Measurements from ENCODE around the gene HES5.

HES5 gene

GRCh38 chr1:2496087-2496622, 33.9 kb downstream of the HES5 start:
- WGBS = 92% methylated on average over 25 of the region's 28 CpGs
- H2BK120ac ChIP-seq (ENCODE audit: low read depth, low read length) = no peak overlapping the region
- H2AFZ ChIP-seq (ENCODE audit: low read depth, low read length) = no peak overlapping the region
- H2BK15ac ChIP-seq (ENCODE audit: low read depth, poor library complexity, severe bottlenecking) = no peak overlapping the region
- no peak overlapping the region for H3K18ac ChIP-seq (ENCODE audit: low read depth in 1 of 2, low read length in 2 of 2)
- no peak overlapping the region for H3K9ac ChIP-seq (ENCODE audit: low read length)
- DNase-seq = no peak
- peaks cover 37% of the 10 kb centered on the region for H3K4me1 ChIP-seq (ENCODE audit: control insufficient read depth, insufficient read depth, low read depth, low read length)
- no peak overlapping the region for H4K8ac ChIP-seq (ENCODE audit: low read length)
- H3K23ac ChIP-seq (ENCODE audit: low read length in 2 of 2) = no peak overlapping the region
- no peaks in the 10 kb centered on the region for H3K79me1 ChIP-seq (replicated peaks; ENCODE audit: low read length, poor library complexity, severe bottlenecking)
- no peak overlapping the region for H3K27ac ChIP-seq (ENCODE audit: low read length, poor library complexity, severe bottlenecking)
- H3K9me3 ChIP-seq (ENCODE audit: control insufficient read depth, low read length) = no peaks in the 10 kb centered on the region
- H3K27me3 ChIP-seq (ENCODE audit: control insufficient read depth in 1 of 2, insufficient read depth in 1 of 2, low read length in 2 of 2) = peaks cover 0 to 66% of the 10 kb centered on the region in 2 experiments
- no peak overlapping the region for H2BK12ac ChIP-seq (ENCODE audit: low read length in 2 of 2)
- no peak overlapping the region for H3K4ac ChIP-seq (ENCODE audit: low read depth in 1 of 2, low read length in 2 of 2)
- no peak overlapping the region for H2AK5ac ChIP-seq (ENCODE audit: low read length, severe bottlenecking)
- H3K4me2 ChIP-seq (ENCODE audit: low read length, poor library complexity, severe bottlenecking) = no peak overlapping the region
- no peak overlapping the region for H3K14ac ChIP-seq (ENCODE audit: low read length in 2 of 2)
- peaks cover 0 to 72% of the 10 kb centered on the region in 2 experiments for H3K36me3 ChIP-seq (ENCODE audit: control insufficient read depth in 1 of 2, insufficient read depth in 2 of 2, low read depth in 1 of 2, low read length in 2 of 2)
- no peak overlapping the region for H2BK5ac ChIP-seq (ENCODE audit: low read depth, low read length, poor library complexity, severe bottlenecking)
- no peak overlapping the region for H3K4me3 ChIP-seq (ENCODE audit: insufficient read depth in 1 of 2, low read depth in 1 of 2, low read length in 2 of 2)
- H4K91ac ChIP-seq (ENCODE audit: low read length) = no peak overlapping the region

DNA sequence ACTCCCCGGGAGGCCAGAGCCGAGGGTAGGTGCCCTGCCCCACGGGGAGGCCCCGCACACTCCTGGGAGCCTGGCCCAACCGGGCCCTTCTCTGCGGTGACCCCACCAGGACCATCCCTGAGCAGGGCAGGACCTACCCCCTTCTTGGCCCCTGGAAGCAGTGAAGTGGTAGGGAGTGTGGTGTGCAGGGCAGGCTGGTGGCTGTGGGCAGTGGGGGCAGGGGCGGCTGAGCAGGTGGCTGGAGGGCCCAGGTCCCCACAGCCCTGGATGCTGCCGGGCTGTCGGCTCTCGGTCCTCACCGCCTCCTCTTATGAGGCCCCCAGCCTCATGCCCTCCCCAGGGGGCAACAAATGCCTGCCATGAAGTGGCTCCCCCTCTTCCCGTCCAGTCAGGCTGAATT, 34.5 kb downstream of the HES5 start:
- Histone ChIP-seq H2BK15ac (ENCODE audit: low read depth, poor library complexity, severe bottlenecking) (no peak overlapping the region), H3K9ac (ENCODE audit: low read length) (no peak overlapping the region), H3K9me3 (ENCODE audit: control insufficient read depth, low read length) (no peaks in the 10 kb centered on the region), H3K27me3 (ENCODE audit: control insufficient read depth in 1 of 2, insufficient read depth in 1 of 2, low read length in 2 of 2) (peaks cover 0 to 68% of the 10 kb centered on the region in 2 experiments), H3K23ac (ENCODE audit: low read length in 2 of 2) (no peak overlapping the region), H4K8ac (ENCODE audit: low read length) (no peak overlapping the region), H2AK5ac (ENCODE audit: low read length, severe bottlenecking) (no peak overlapping the region), H4K91ac (ENCODE audit: low read length) (no peak overlapping the region), H3K14ac (ENCODE audit: low read length in 2 of 2) (no peak overlapping the region), H3K36me3 (ENCODE audit: control insufficient read depth in 1 of 2, insufficient read depth in 2 of 2, low read depth in 1 of 2, low read length in 2 of 2) (peaks cover 0 to 76% of the 10 kb centered on the region in 2 experiments), H3K18ac (ENCODE audit: low read depth in 1 of 2, low read length in 2 of 2) (no peak overlapping the region), H3K4ac (ENCODE audit: low read depth in 1 of 2, low read length in 2 of 2) (no peak overlapping the region), H3K4me3 (ENCODE audit: insufficient read depth in 1 of 2, low read depth in 1 of 2, low read length in 2 of 2) (no peak overlapping the region), H2AFZ (ENCODE audit: low read depth, low read length) (no peak overlapping the region), H2BK12ac (ENCODE audit: low read length in 2 of 2) (no peak overlapping the region), H3K27ac (ENCODE audit: low read length, poor library complexity, severe bottlenecking) (no peak overlapping the region), H3K4me1 (ENCODE audit: control insufficient read depth, insufficient read depth, low read depth, low read length) (peaks cover 36% of the 10 kb centered on the region), H3K4me2 (ENCODE audit: low read length, poor library complexity, severe bottlenecking) (no peak overlapping the region), H2BK5ac (ENCODE audit: low read depth, low read length, poor library complexity, severe bottlenecking) (no peak overlapping the region), H3K79me1 (replicated peaks; ENCODE audit: low read length, poor library complexity, severe bottlenecking) (no peaks in the 10 kb centered on the region), H2BK120ac (ENCODE audit: low read depth, low read length) (no peak overlapping the region)
- 91% methylated on average over 5 of the region's 12 CpGs for WGBS
- DNase-seq = no peak

GRCh38 chr1:2495026-2495425, 35.0 kb downstream of the HES5 start:
- H2AK5ac ChIP-seq (ENCODE audit: low read length, severe bottlenecking) = no peak overlapping the region
- no peak overlapping the region for H3K9ac ChIP-seq (ENCODE audit: low read length)
- H3K79me1 ChIP-seq (replicated peaks; ENCODE audit: low read length, poor library complexity, severe bottlenecking) = no peaks in the 10 kb centered on the region
- H3K27me3 ChIP-seq (ENCODE audit: control insufficient read depth in 1 of 2, insufficient read depth in 1 of 2, low read length in 2 of 2) = peaks cover 0 to 65% of the 10 kb centered on the region in 2 experiments
- no peak overlapping the region for H2BK12ac ChIP-seq (ENCODE audit: low read length in 2 of 2)
- DNase-seq = no peak
- peaks cover 0 to 76% of the 10 kb centered on the region in 2 experiments for H3K36me3 ChIP-seq (ENCODE audit: control insufficient read depth in 1 of 2, insufficient read depth in 2 of 2, low read depth in 1 of 2, low read length in 2 of 2)
- no peak overlapping the region for H3K4ac ChIP-seq (ENCODE audit: low read depth in 1 of 2, low read length in 2 of 2)
- H2BK15ac ChIP-seq (ENCODE audit: low read depth, poor library complexity, severe bottlenecking) = no peak overlapping the region
- no peak overlapping the region for H2BK5ac ChIP-seq (ENCODE audit: low read depth, low read length, poor library complexity, severe bottlenecking)
- H3K4me2 ChIP-seq (ENCODE audit: low read length, poor library complexity, severe bottlenecking) = no peak overlapping the region
- H3K4me1 ChIP-seq (ENCODE audit: control insufficient read depth, insufficient read depth, low read depth, low read length) = peaks cover 32% of the 10 kb centered on the region
- H2AFZ ChIP-seq (ENCODE audit: low read depth, low read length) = no peak overlapping the region
- H4K91ac ChIP-seq (ENCODE audit: low read length) = no peak overlapping the region
- no peak overlapping the region for H3K4me3 ChIP-seq (ENCODE audit: insufficient read depth in 1 of 2, low read depth in 1 of 2, low read length in 2 of 2)
- no peaks in the 10 kb centered on the region for H3K9me3 ChIP-seq (ENCODE audit: control insufficient read depth, low read length)
- no peak overlapping the region for H2BK120ac ChIP-seq (ENCODE audit: low read depth, low read length)
- H4K8ac ChIP-seq (ENCODE audit: low read length) = no peak overlapping the region
- 93% methylated on average over 10 of the region's 12 CpGs for WGBS
- no peak overlapping the region for H3K14ac ChIP-seq (ENCODE audit: low read length in 2 of 2)
- no peak overlapping the region for H3K18ac ChIP-seq (ENCODE audit: low read depth in 1 of 2, low read length in 2 of 2)
- H3K23ac ChIP-seq (ENCODE audit: low read length in 2 of 2) = no peak overlapping the region
- H3K27ac ChIP-seq (ENCODE audit: low read length, poor library complexity, severe bottlenecking) = no peak overlapping the region

DNA sequence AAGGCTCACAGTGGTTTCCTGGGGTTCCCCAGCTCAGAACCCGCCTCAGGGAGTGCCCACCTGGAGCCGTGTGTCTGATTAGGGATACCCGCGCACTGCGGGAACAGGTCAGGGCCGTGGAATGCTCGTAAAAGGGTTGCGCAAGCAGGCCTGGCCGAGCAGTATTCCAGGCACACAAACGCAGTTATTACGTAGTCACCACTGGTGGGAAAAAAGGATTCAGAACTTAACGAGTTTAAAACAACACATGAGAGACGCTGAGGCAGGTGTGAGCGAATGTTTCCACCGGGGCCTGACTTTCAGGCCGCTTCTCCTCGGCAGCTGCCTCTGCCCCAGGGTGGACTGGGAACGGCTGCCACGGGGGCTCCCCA, 35.8 kb downstream of the HES5 start:
- Histone ChIP-seq H3K79me1 (replicated peaks; ENCODE audit: low read length, poor library complexity, severe bottlenecking) (no peaks in the 10 kb centered on the region), H3K36me3 (ENCODE audit: control insufficient read depth in 1 of 2, insufficient read depth in 2 of 2, low read depth in 1 of 2, low read length in 2 of 2) (peaks cover 0 to 80% of the 10 kb centered on the region in 2 experiments), H3K23ac (ENCODE audit: low read length in 2 of 2) (no peak overlapping the region), H4K8ac (ENCODE audit: low read length) (no peak overlapping the region), H3K9ac (ENCODE audit: low read length) (no peak overlapping the region), H3K27ac (ENCODE audit: low read length, poor library complexity, severe bottlenecking) (no peak overlapping the region), H3K14ac (ENCODE audit: low read length in 2 of 2) (no peak overlapping the region), H3K18ac (ENCODE audit: low read depth in 1 of 2, low read length in 2 of 2) (no peak overlapping the region), H3K4me2 (ENCODE audit: low read length, poor library complexity, severe bottlenecking) (no peak overlapping the region), H2BK5ac (ENCODE audit: low read depth, low read length, poor library complexity, severe bottlenecking) (no peak overlapping the region), H3K9me3 (ENCODE audit: control insufficient read depth, low read length) (peaks cover 1% of the 10 kb centered on the region), H2BK120ac (ENCODE audit: low read depth, low read length) (no peak overlapping the region), H3K4ac (ENCODE audit: low read depth in 1 of 2, low read length in 2 of 2) (no peak overlapping the region), H2AFZ (ENCODE audit: low read depth, low read length) (no peak overlapping the region), H3K27me3 (ENCODE audit: control insufficient read depth in 1 of 2, insufficient read depth in 1 of 2, low read length in 2 of 2) (peaks cover 0 to 58% of the 10 kb centered on the region in 2 experiments), H2BK12ac (ENCODE audit: low read length in 2 of 2) (no peak overlapping the region), H2AK5ac (ENCODE audit: low read length, severe bottlenecking) (no peak overlapping the region), H3K4me1 (ENCODE audit: control insufficient read depth, insufficient read depth, low read depth, low read length) (peaks cover 29% of the 10 kb centered on the region), H3K4me3 (ENCODE audit: insufficient read depth in 1 of 2, low read depth in 1 of 2, low read length in 2 of 2) (no peak overlapping the region), H2BK15ac (ENCODE audit: low read depth, poor library complexity, severe bottlenecking) (no peak overlapping the region), H4K91ac (ENCODE audit: low read length) (no peak overlapping the region)
- peak; percentile 55 for DNase-seq
- 52% methylated on average over 19 of the region's 19 CpGs for WGBS

All from mesenchymal stem cell (in vitro differentiated cells and primary cell).